ENCODE measurements around the gene HEATR5B. TPM values are rescaled to one million over a fixed set of nuclear protein-coding genes. Genes with fewer than 3 reads are reported as not detected.

HEATR5B gene
- total RNA-seq, 2 donors from 2014 or later: 21.5 to 22.7 TPM

DNA sequence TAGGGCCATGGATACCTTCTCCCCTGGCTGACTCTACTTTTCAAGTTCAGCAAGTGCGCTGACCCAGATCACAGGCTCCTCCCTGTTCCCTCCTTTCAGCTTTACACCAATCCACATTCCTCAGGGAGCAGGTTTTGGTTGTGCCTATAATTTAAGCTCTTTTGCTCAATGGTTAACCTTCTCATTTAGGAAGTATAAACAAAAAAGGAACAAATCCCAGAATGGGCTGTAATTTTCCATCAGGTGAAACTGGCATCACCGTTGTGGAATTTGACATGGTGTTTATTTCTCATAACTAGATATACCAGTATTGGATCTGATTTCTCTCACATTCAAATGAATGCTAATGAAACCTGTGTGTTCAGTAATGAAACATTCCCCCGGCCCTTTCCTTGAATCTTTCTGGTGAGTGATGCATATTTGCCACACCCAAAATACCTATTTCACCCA is 131.4 kb downstream of the HEATR5B start:
- no peak overlapping the region for H3K4me3 ChIP-seq (ENCODE audit: low read length)
- no peak overlapping the region for H3K4me3 Mint-ChIP-seq
- peaks cover 47% of the 10 kb centered on the region for H3K4me1 Mint-ChIP-seq
- H3K9me3 ChIP-seq (ENCODE audit: control insufficient read depth, low read length): no peaks in the 10 kb centered on the region
- peak overlapping the region; percentile 80 for H3K27ac Mint-ChIP-seq
- H3K27me3 ChIP-seq (ENCODE audit: control insufficient read depth, insufficient read depth, low read length, poor library complexity, severe bottlenecking): no peaks in the 10 kb centered on the region
- H3K9ac ChIP-seq (ENCODE audit: extremely low read depth, low read length, poor library complexity, severe bottlenecking): no peak overlapping the region
- WGBS, 2 experiments (ENCODE audit: insufficient coverage in 1 of 2, insufficient read length in 1 of 2): 90 to 100% methylated on average over 2 to 3 of the region's 3 CpGs
- peaks cover 5% of the 10 kb centered on the region for H3K4me1 ChIP-seq (ENCODE audit: control insufficient read depth, insufficient read depth, low read length)
- no peaks in the 10 kb centered on the region for H3K27me3 Mint-ChIP-seq (ENCODE audit: insufficient read depth)
- H3K36me3 ChIP-seq (ENCODE audit: control insufficient read depth, insufficient read depth, low read length): no peaks in the 10 kb centered on the region
- H3K27ac ChIP-seq (ENCODE audit: low read depth, low read length): no peak overlapping the region
- no peak for TF ChIP-seq CTCF (conservative IDR thresholded peaks at IDR 0.05)
- DNase-seq: no peak
- no peaks in the 10 kb centered on the region for H3K36me3 Mint-ChIP-seq (ENCODE audit: low read depth)
- no peaks in the 10 kb centered on the region for H3K9me3 Mint-ChIP-seq

DNA sequence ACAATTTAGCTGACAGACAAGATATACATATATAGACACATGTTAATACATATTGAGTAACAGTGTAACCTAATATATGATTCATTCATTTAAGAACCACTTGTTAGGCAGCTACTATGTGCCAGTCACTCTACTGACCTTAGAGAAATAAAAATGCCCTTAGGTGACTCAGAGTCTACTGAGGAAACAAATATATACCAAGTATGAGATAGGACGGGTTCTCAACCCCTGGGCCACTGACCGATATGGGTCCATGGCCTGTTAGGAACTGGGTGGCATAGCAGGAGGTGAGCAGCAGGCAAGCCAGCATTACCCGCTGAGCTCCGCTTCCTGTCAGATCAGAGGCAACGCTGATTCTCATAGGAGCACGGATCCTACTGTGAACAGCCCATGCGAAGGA is 132.6 kb downstream of the HEATR5B start:
- H3K36me3 ChIP-seq (ENCODE audit: control insufficient read depth, insufficient read depth, low read length): no peaks in the 10 kb centered on the region
- no peaks in the 10 kb centered on the region for H3K27me3 ChIP-seq (ENCODE audit: control insufficient read depth, insufficient read depth, low read length, poor library complexity, severe bottlenecking)
- Mint-ChIP-seq H3K4me1 (peaks cover 41% of the 10 kb centered on the region), H3K27me3 (ENCODE audit: insufficient read depth) (no peaks in the 10 kb centered on the region), H3K9me3 (no peaks in the 10 kb centered on the region), H3K4me3 (no peak overlapping the region), H3K27ac (peak overlapping the region; percentile 53), H3K36me3 (ENCODE audit: low read depth) (no peaks in the 10 kb centered on the region)
- H3K27ac ChIP-seq (ENCODE audit: low read depth, low read length): no peak overlapping the region
- no peak overlapping the region for H3K4me3 ChIP-seq (ENCODE audit: low read length)
- no peak overlapping the region for H3K9ac ChIP-seq (ENCODE audit: extremely low read depth, low read length, poor library complexity, severe bottlenecking)
- DNase-seq: no peak
- no peak for TF ChIP-seq CTCF (conservative IDR thresholded peaks at IDR 0.05)
- no peaks in the 10 kb centered on the region for H3K9me3 ChIP-seq (ENCODE audit: control insufficient read depth, low read length)
- peaks cover 2% of the 10 kb centered on the region for H3K4me1 ChIP-seq (ENCODE audit: control insufficient read depth, insufficient read depth, low read length)
- 80 to 88% methylated on average over 7 of the region's 7 CpGs for WGBS, 2 experiments (ENCODE audit: insufficient coverage in 1 of 2, insufficient read length in 1 of 2)

- Mint-ChIP-seq H3K9me3 (no peaks in the 10 kb centered on the region), H3K27ac (peak overlapping the region; percentile 53), H3K4me1 (peaks cover 36% of the 10 kb centered on the region), H3K36me3 (ENCODE audit: low read depth) (no peaks in the 10 kb centered on the region), H3K4me3 (no peak overlapping the region), H3K27me3 (ENCODE audit: insufficient read depth) (no peaks in the 10 kb centered on the region)
- no peak overlapping the region for H3K4me3 ChIP-seq (ENCODE audit: low read length)
- DNase-seq: no peak
- 83 to 94% methylated on average over 1 to 2 of the region's 2 CpGs for WGBS, 2 experiments (ENCODE audit: insufficient coverage in 1 of 2, insufficient read length in 1 of 2)
- no peak overlapping the region for H3K9ac ChIP-seq (ENCODE audit: extremely low read depth, low read length, poor library complexity, severe bottlenecking)
- TF ChIP-seq CTCF (conservative IDR thresholded peaks at IDR 0.05): no peak
- no peaks in the 10 kb centered on the region for H3K4me1 ChIP-seq (ENCODE audit: control insufficient read depth, insufficient read depth, low read length)
- H3K9me3 ChIP-seq (ENCODE audit: control insufficient read depth, low read length): no peaks in the 10 kb centered on the region
- no peak overlapping the region for H3K27ac ChIP-seq (ENCODE audit: low read depth, low read length)
- H3K36me3 ChIP-seq (ENCODE audit: control insufficient read depth, insufficient read depth, low read length): no peaks in the 10 kb centered on the region
- no peaks in the 10 kb centered on the region for H3K27me3 ChIP-seq (ENCODE audit: control insufficient read depth, insufficient read depth, low read length, poor library complexity, severe bottlenecking)
Observed at GRCh38 chr2:36951027-36951518, 133.1 kb downstream of the HEATR5B start.

All from endodermal cell (in vitro differentiated cells).